ENCODE data around the gene SUSD1.
"Not testable (repeated sequence)": the region's sequence is repeated elsewhere in the genome, so short reads cannot be mapped to it uniquely, and the experiment has no call there.

The SUSD1 gene

GRCh38 chr9:112128399-112128798 is 46.7 kb downstream of the SUSD1 start:
- not testable (repeated sequence) for DNase-seq

GRCh38 chr9:112127281-112127680 is 47.8 kb downstream of the SUSD1 start:
- DNase-seq, result no peak

- no peak for DNase-seq
These were observed 49.1 kb downstream of the SUSD1 start for GRCh38 chr9:112125951-112126388.

- DNase-seq, result no peak
These were observed 50.9 kb downstream of the SUSD1 start for GRCh38 chr9:112124156-112124555.

GRCh38 chr9:112121633-112122032 is 53.5 kb downstream of the SUSD1 start:
- no peak for DNase-seq

- DNase-seq, result no peak
These were observed 54.6 kb downstream of the SUSD1 start for GRCh38 chr9:112120439-112120925.

GRCh38 chr9:112120030-112120341 is 55.1 kb downstream of the SUSD1 start:
- no peak for DNase-seq

GRCh38 chr9:112119225-112120029 is 55.7 kb downstream of the SUSD1 start:
- no peak for DNase-seq

GRCh38 chr9:112118009-112118408 is 57.1 kb downstream of the SUSD1 start:
- DNase-seq, result no peak

- no peak for DNase-seq
These were observed 58.9 kb downstream of the SUSD1 start for GRCh38 chr9:112115970-112116753.

GRCh38 chr9:112115109-112115508 is 60.0 kb downstream of the SUSD1 start:
- no peak for DNase-seq

- no peak for DNase-seq
These were observed 62.0 kb downstream of the SUSD1 start for GRCh38 chr9:112112941-112113681.

GRCh38 chr9:112112519-112112918 is 62.6 kb downstream of the SUSD1 start:
- no peak for DNase-seq

GRCh38 chr9:112111461-112111860 is 63.6 kb downstream of the SUSD1 start:
- DNase-seq, result no peak

GRCh38 chr9:112110777-112111113 is 64.4 kb downstream of the SUSD1 start:
- DNase-seq, result no peak

GRCh38 chr9:112110094-112110776 is 64.9 kb downstream of the SUSD1 start:
- DNase-seq, result no peak

- no peak for DNase-seq
These were observed 70.2 kb downstream of the SUSD1 start for GRCh38 chr9:112104901-112105300.

GRCh38 chr9:112104401-112104800 is 70.7 kb downstream of the SUSD1 start:
- no peak for DNase-seq

- DNase-seq, result no peak
These were observed 71.7 kb downstream of the SUSD1 start for GRCh38 chr9:112103405-112103804.

- no peak for DNase-seq
These were observed 77.1 kb downstream of the SUSD1 start for GRCh38 chr9:112097712-112098688.

GRCh38 chr9:112094948-112095681 is 80.0 kb downstream of the SUSD1 start:
- no peak for DNase-seq
